Gastroesophageal sphincter (tissue), 4 donors: Measurements from ENCODE around the gene SH3PXD2A. TPM values are rescaled to one million over a fixed set of nuclear protein-coding genes. Genes with fewer than 3 reads are reported as not detected.
A peak's percentile ranks its signal among the peaks of the same experiment; 100 is the strongest.

Source experiments
- ATAC-seq: fragments of 150-250 bp; one replicate; pipeline ENCODE4 v1.9.1; 2016; ENCODE audit warnings: mild to moderate bottlenecking, moderate library complexity
- H3K27ac ChIP-seq, 4 donors: fragments of 200-600 bp; sonication (generic) in 3 of 4; 1 replicate in 3 of 4; 2 replicates in 1 of 4; pipeline ENCODE4 v1.5.1; 2016 to 2019
- H3K27me3 ChIP-seq: fragments of 200-600 bp; sonication (generic); one replicate; pipeline ENCODE4 v1.5.1; 2019
- H3K36me3 ChIP-seq, 2 donors: fragments of 200-600 bp; sonication (generic); one replicate each; pipeline ENCODE4 v1.5.1; 2019; ENCODE audit warnings: control low read depth in 1 of 2
- H3K4me1 ChIP-seq, 3 donors: fragments of 200-600 bp; sonication (generic); 1 replicate in 2 of 3; 2 replicates in 1 of 3; pipeline ENCODE4 v1.5.1; 2016 to 2019; ENCODE audit warnings: control low read depth in 2 of 3
- H3K4me3 ChIP-seq, 2 donors: fragments of 200-600 bp; sonication (generic); one replicate each; pipeline ENCODE4 v1.5.1; 2019; ENCODE audit warnings: mild to moderate bottlenecking in 1 of 2, moderate library complexity in 1 of 2
- H3K9me3 ChIP-seq, 3 donors: fragments of 200-600 bp; sonication (generic); one replicate each; pipeline ENCODE4 v1.5.1; 2017 to 2019; ENCODE audit warnings: control low read depth in 2 of 3
- EP300 ChIP-seq: sonication (generic); formaldehyde crosslinking; IDR thresholded peaks from one replicate; pipeline ENCODE4 v1.6.1; 2017; ENCODE audit warnings: antibody characterized with exemption, mild to moderate bottlenecking
- POLR2A ChIP-seq, 2 donors: fragments of 450-650 bp; IDR thresholded peaks; one replicate each; pipeline ENCODE4 v1.6.1; 2017; ENCODE audit warnings: antibody characterized with exemption in 2 of 2, mild to moderate bottlenecking in 2 of 2, moderate library complexity in 1 of 2
- POLR2AphosphoS5 ChIP-seq: sonication (generic); formaldehyde crosslinking; IDR thresholded peaks from one replicate; pipeline ENCODE4 v1.6.1; 2017; ENCODE audit warnings: antibody characterized with exemption
- WGBS, 2 donors: methylation state at CpG; one replicate each; pipeline ENCODE4 v1.1.5; 2018; ENCODE audit warnings: low coverage in 1 of 2; 5-methylcytosine and 5-hydroxymethylcytosine counted together
- total RNA-seq, 4 donors: library from RNA; depleted of rRNA; stranded (reverse); fragments of >200 nt; gene quantifications; one replicate each; pipeline ENCODE4 v1.1.0, GENCODE V29; 2016
- TF ChIP-seq, protein P1 (sequence below), 4 experiments: fragments of 200-600 bp in 2 of 4; fragments of 450-650 bp in 2 of 4; sonication (generic) in 1 of 4; IDR thresholded peaks; one replicate each; pipeline ENCODE4 v1.5.1; 2017 to 2019; ENCODE audit warnings: antibody characterized with exemption in 4 of 4, mild to moderate bottlenecking in 2 of 4, moderate library complexity in 2 of 4

SH3PXD2A gene
- total RNA-seq, 4 donors from 2014 or later = 31.2 to 65.2 (median 39.5) TPM

DNA sequence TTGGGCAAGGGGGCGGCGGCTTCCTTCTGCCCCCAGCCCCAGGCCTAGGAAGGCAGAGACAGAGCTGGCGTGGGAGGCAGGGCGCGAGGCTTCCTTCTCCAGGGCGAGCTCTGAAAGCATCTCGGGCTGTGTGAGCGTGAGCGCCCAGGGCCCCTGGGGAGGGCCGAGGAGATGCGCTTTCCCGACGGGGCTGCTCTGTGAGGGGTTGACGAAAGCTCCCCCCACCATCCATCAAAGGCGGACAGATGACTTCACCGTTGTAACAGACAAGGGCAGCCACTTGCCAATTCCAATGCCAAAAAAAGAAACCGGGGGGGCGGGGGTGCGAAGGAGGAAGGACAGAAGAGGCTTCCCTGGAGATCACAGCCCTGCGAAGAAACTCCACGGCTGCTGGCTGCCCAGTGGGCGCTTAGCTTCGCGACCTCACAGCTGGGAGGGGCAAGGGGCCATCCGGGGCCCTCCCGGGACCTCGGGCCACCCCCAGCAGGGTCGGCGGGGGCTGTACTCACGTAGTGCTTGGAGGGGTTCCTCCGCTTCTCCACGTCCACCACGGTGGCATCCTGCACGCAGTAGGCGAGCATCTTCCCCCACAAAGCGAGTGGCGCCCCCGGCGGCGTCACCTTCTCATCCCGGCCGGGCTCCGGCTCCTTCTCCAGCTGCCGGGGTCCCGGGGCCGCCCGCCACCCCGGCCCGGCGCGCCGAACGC lies 537 bp downstream of the SH3PXD2A start:
- WGBS, 2 donors = 0 to 6% methylated on average over 1 to 3 of the region's 53 CpGs
- H3K27ac ChIP-seq = peak overlapping the region in 3 of 4 donors; percentile 76 to 87 (median 85)
- H3K36me3 ChIP-seq = no peaks in the 10 kb centered on the region
- ATAC-seq = peak; percentile 14
- H3K4me3 ChIP-seq = peak overlapping the region; percentile 37 to 69
- no peaks in the 10 kb centered on the region for H3K9me3 ChIP-seq
- H3K4me1 ChIP-seq = peaks cover 0 to 71% (median 47%) of the 10 kb centered on the region in 3 donors
- TF ChIP-seq, protein P1, sequence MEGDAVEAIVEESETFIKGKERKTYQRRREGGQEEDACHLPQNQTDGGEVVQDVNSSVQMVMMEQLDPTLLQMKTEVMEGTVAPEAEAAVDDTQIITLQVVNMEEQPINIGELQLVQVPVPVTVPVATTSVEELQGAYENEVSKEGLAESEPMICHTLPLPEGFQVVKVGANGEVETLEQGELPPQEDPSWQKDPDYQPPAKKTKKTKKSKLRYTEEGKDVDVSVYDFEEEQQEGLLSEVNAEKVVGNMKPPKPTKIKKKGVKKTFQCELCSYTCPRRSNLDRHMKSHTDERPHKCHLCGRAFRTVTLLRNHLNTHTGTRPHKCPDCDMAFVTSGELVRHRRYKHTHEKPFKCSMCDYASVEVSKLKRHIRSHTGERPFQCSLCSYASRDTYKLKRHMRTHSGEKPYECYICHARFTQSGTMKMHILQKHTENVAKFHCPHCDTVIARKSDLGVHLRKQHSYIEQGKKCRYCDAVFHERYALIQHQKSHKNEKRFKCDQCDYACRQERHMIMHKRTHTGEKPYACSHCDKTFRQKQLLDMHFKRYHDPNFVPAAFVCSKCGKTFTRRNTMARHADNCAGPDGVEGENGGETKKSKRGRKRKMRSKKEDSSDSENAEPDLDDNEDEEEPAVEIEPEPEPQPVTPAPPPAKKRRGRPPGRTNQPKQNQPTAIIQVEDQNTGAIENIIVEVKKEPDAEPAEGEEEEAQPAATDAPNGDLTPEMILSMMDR (IDR thresholded peaks at IDR 0.05) = no peak
- TF ChIP-seq POLR2AphosphoS5 (no peak), EP300 (no peak), POLR2A (IDR thresholded peaks at IDR 0.05) (no peak)
- no peaks in the 10 kb centered on the region for H3K27me3 ChIP-seq

DNA sequence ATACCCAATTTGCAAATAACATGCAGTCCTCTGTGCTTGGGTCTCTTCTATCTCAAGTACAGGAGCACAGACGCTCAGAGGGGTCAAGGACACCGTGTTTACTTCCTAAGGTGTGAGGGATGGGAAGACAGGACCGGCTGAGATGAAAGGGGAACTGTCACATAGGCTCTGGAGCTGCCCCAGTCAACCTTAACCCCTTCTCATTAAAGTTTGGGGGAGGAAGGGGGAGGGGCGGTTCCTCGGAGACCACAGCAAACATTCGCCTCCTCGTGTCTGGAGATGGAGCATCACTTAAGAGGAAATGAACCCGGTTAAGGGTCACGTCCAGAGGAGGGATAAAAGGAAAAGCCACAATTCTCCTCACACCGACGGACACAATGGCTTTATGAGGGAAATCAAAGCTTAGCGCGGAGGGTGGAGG lies 1.1 kb downstream of the SH3PXD2A start:
- no peaks in the 10 kb centered on the region for H3K9me3 ChIP-seq
- no peaks in the 10 kb centered on the region for H3K27me3 ChIP-seq
- peaks cover 0 to 75% (median 47%) of the 10 kb centered on the region in 3 donors for H3K4me1 ChIP-seq
- peak overlapping the region in 3 of 4 donors; percentile 76 to 87 (median 85) for H3K27ac ChIP-seq
- no peaks in the 10 kb centered on the region for H3K36me3 ChIP-seq
- WGBS, 2 donors = 2% methylated on average over 6 of the region's 13 CpGs; no CpG with 5 or more reads in 1 of the 2 donors
- no peak for TF ChIP-seq EP300
- TF ChIP-seq, protein P1 (IDR thresholded peaks at IDR 0.05) = no peak
- no peak for TF ChIP-seq POLR2A (IDR thresholded peaks at IDR 0.05)
- no peak for ATAC-seq
- H3K4me3 ChIP-seq = peak overlapping the region; percentile 37 to 69

DNA sequence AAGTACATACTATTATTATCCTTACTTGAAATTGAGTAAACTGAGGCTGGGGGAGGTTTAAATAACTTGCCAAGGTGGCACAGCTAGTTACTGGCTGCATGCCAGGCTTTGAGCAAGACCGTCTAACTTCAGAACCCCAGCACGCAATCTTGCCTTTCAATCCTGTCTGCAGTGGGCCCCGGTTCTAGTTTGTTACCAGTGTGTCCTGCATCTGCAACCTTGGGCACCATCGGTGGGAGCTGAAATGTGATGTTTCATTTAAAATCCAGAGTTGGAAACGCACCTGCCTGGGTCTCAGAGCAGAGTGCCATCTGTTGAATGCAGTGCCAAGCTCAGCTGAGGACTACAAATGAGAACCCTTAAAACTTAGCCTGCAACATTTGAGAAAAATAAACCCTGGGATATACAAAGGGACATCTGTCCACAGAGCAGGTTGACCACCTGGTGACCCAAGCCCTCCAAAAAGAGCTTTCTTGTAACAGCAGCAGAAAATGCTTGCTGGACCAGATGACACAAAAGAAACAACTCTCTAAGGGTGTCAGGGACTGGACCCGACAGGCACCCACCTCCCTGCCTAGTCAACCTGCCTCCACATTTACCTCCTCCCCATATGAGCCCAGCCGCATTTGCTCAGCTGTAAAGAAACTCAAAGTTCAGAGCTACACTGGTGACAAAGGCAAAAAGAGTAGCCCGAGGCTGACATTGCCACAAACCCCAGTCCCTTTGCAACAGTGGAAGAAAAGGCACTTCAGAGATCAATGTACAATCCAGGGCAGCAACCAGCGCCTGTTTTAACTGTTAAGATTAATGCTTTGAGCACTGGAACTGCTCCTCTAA lies 1.7 kb downstream of the SH3PXD2A start:
- Histone ChIP-seq H3K36me3 (no peaks in the 10 kb centered on the region), H3K27me3 (no peaks in the 10 kb centered on the region), H3K9me3 (no peaks in the 10 kb centered on the region), H3K27ac (peak overlapping the region in 3 of 4 donors; percentile 76 to 87 (median 85)), H3K4me3 (peak overlapping the region in 1 of 2 donors; percentile 69), H3K4me1 (peaks cover 0 to 75% (median 47%) of the 10 kb centered on the region in 3 donors)
- TF ChIP-seq, protein P1 (IDR thresholded peaks at IDR 0.05) = no peak
- TF ChIP-seq POLR2A (IDR thresholded peaks at IDR 0.05) (no peak), EP300 (no peak), POLR2AphosphoS5 (no peak)
- whole genome bisulfite sequencing, 2 donors = 50 to 53% methylated on average over 3 to 6 of the region's 9 CpGs
- ATAC-seq = no peak

DNA sequence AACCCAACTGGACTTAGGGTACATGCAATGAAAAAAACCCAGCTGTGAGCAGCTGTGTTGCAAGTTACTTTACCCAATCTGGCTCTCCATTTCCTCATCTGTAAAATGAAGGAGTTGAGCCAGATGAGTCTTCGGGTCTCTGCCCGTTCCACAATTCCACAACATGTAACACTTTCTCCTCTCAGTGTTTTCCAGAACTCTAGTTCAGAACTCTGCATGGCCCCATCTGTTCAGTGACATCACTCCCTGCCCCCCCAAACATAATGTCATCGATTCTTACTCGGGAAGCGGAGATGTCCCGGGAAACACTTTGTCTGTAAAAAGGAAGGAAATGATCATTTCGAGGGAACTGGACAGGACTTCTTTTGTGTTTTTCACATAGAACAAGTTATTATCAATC lies 2.5 kb downstream of the SH3PXD2A start:
- Histone ChIP-seq H3K4me1 (peaks cover 0 to 82% (median 47%) of the 10 kb centered on the region in 3 donors), H3K27me3 (no peaks in the 10 kb centered on the region), H3K9me3 (no peaks in the 10 kb centered on the region), H3K36me3 (no peaks in the 10 kb centered on the region), H3K4me3 (peak overlapping the region in 1 of 2 donors; percentile 0), H3K27ac (peak overlapping the region in 3 of 4 donors; percentile 76 to 87 (median 85))
- WGBS, 2 donors = 43 to 68% methylated on average over 7 of the region's 7 CpGs
- TF ChIP-seq, protein P1 (IDR thresholded peaks at IDR 0.05) = no peak
- TF ChIP-seq POLR2AphosphoS5 = peak; percentile 40
- ATAC-seq = peak; percentile 46
